Measurements from ENCODE around the gene C6orf15. TPM values are rescaled to one million over a fixed set of nuclear protein-coding genes. Genes with fewer than 3 reads are reported as not detected.
"Not testable (repeated sequence)": the region's sequence is repeated elsewhere in the genome, so short reads cannot be mapped to it uniquely, and the experiment has no call there.

The C6orf15 gene
- total RNA-seq, 2 donors from 2014 or later = not detected

- H3K27ac Mint-ChIP-seq = no peak overlapping the region
- H3K4me1 Mint-ChIP-seq = no peaks in the 10 kb centered on the region
- no peaks in the 10 kb centered on the region for H3K36me3 Mint-ChIP-seq (ENCODE audit: low read depth)
- peak; percentile 81 for ATAC-seq (replicated peaks)
- H3K27me3 Mint-ChIP-seq = no peaks in the 10 kb centered on the region
- H3K9me3 Mint-ChIP-seq = no peaks in the 10 kb centered on the region
- H3K4me3 Mint-ChIP-seq = peak overlapping the region; percentile 50
These were observed 32.6 kb downstream of the C6orf15 start for GRCh38 chr6:31079656-31080261.

GRCh38 chr6:31076611-31077010, 35.8 kb downstream of the C6orf15 start:
- H3K36me3 Mint-ChIP-seq (ENCODE audit: low read depth) = no peaks in the 10 kb centered on the region
- H3K9me3 Mint-ChIP-seq = no peaks in the 10 kb centered on the region
- H3K4me3 Mint-ChIP-seq = no peak overlapping the region
- no peaks in the 10 kb centered on the region for H3K4me1 Mint-ChIP-seq
- no peak overlapping the region for H3K27ac Mint-ChIP-seq
- no peaks in the 10 kb centered on the region for H3K27me3 Mint-ChIP-seq
- ATAC-seq (replicated peaks) = no peak

GRCh38 chr6:31075528-31075927, 36.8 kb downstream of the C6orf15 start:
- Mint-ChIP-seq H3K4me1 (no peaks in the 10 kb centered on the region), H3K27ac (no peak overlapping the region), H3K36me3 (ENCODE audit: low read depth) (no peaks in the 10 kb centered on the region), H3K27me3 (no peaks in the 10 kb centered on the region), H3K4me3 (no peak overlapping the region), H3K9me3 (no peaks in the 10 kb centered on the region)
- ATAC-seq (replicated peaks) = no peak

- no peaks in the 10 kb centered on the region for H3K27me3 Mint-ChIP-seq
- no peak for ATAC-seq (replicated peaks)
- H3K9me3 Mint-ChIP-seq = no peaks in the 10 kb centered on the region
- no peak overlapping the region for H3K4me3 Mint-ChIP-seq
- H3K4me1 Mint-ChIP-seq = no peaks in the 10 kb centered on the region
- no peaks in the 10 kb centered on the region for H3K36me3 Mint-ChIP-seq (ENCODE audit: low read depth)
- no peak overlapping the region for H3K27ac Mint-ChIP-seq
These were observed 38.0 kb downstream of the C6orf15 start for GRCh38 chr6:31074401-31074800.

GRCh38 chr6:31070711-31071197, 41.6 kb downstream of the C6orf15 start:
- H3K9me3 Mint-ChIP-seq = no peaks in the 10 kb centered on the region
- no peak for ATAC-seq (replicated peaks)
- H3K27me3 Mint-ChIP-seq = no peaks in the 10 kb centered on the region

GRCh38 chr6:31068669-31069340, 43.6 kb downstream of the C6orf15 start:
- Mint-ChIP-seq H3K36me3 (ENCODE audit: low read depth) (no peaks in the 10 kb centered on the region), H3K27ac (no peak overlapping the region), H3K4me1 (no peaks in the 10 kb centered on the region), H3K4me3 (no peak overlapping the region), H3K9me3 (no peaks in the 10 kb centered on the region), H3K27me3 (no peaks in the 10 kb centered on the region)
- ATAC-seq (replicated peaks) = peak; percentile 99

More at GRCh38 chr6:31070711-31071197, 41.6 kb downstream of the C6orf15 start:
- Mint-ChIP-seq H3K36me3 (ENCODE audit: low read depth) (no peaks in the 10 kb centered on the region), H3K27ac (no peak overlapping the region), H3K4me1 (no peaks in the 10 kb centered on the region), H3K4me3 (no peak overlapping the region)

GRCh38 chr6:31067891-31068668, 44.3 kb downstream of the C6orf15 start:
- ATAC-seq (replicated peaks); H3K4me1 Mint-ChIP-seq; H3K27me3 Mint-ChIP-seq; H3K9me3 Mint-ChIP-seq; H3K4me3 Mint-ChIP-seq; H3K27ac Mint-ChIP-seq; H3K36me3 Mint-ChIP-seq (ENCODE audit: low read depth): not testable (repeated sequence)

GRCh38 chr6:31067028-31067427, 45.3 kb downstream of the C6orf15 start:
- H3K4me3 Mint-ChIP-seq; H3K36me3 Mint-ChIP-seq (ENCODE audit: low read depth); H3K9me3 Mint-ChIP-seq; H3K4me1 Mint-ChIP-seq; H3K27me3 Mint-ChIP-seq; H3K27ac Mint-ChIP-seq; ATAC-seq (replicated peaks): not testable (repeated sequence)

- no peak overlapping the region for H3K27ac Mint-ChIP-seq
- H3K27me3 Mint-ChIP-seq = peaks cover 5% of the 10 kb centered on the region
- H3K36me3 Mint-ChIP-seq (ENCODE audit: low read depth) = no peaks in the 10 kb centered on the region
- no peaks in the 10 kb centered on the region for H3K4me1 Mint-ChIP-seq
- H3K9me3 Mint-ChIP-seq = no peaks in the 10 kb centered on the region
- ATAC-seq (replicated peaks) = no peak
- H3K4me3 Mint-ChIP-seq = no peak overlapping the region
These were observed 46.8 kb downstream of the C6orf15 start for GRCh38 chr6:31065556-31065955.

GRCh38 chr6:31063906-31064435, 48.4 kb downstream of the C6orf15 start:
- no peaks in the 10 kb centered on the region for H3K36me3 Mint-ChIP-seq (ENCODE audit: low read depth)
- no peak overlapping the region for H3K4me3 Mint-ChIP-seq
- ATAC-seq (replicated peaks) = no peak
- H3K27ac Mint-ChIP-seq = no peak overlapping the region
- no peaks in the 10 kb centered on the region for H3K9me3 Mint-ChIP-seq
- H3K27me3 Mint-ChIP-seq = peaks cover 5% of the 10 kb centered on the region
- no peaks in the 10 kb centered on the region for H3K4me1 Mint-ChIP-seq

Other genes with a start within 250 kb of the C6orf15 start
- gene DDR1, start 228.1 kb downstream of the C6orf15 start, total RNA-seq = 10 to 100 TPM in 1 of 2 donors, 1 to 10 TPM in 1; 3.0 to 19.5 TPM
- 10 to 100 TPM; 34.3 to 39.9 TPM for gene GTF2H4, start 204.4 kb downstream of the C6orf15 start, total RNA-seq
- gene VARS2, start 198.3 kb downstream of the C6orf15 start, total RNA-seq = 10 to 100 TPM; 50.5 to 64.4 TPM
- gene SFTA2, start 180.4 kb downstream of the C6orf15 start, total RNA-seq = not detected
- gene MUCL3, start 171.6 kb downstream of the C6orf15 start, total RNA-seq = not detected
- gene MUC21, start 128.9 kb downstream of the C6orf15 start, total RNA-seq = not detected
- gene MUC22, start 102.1 kb downstream of the C6orf15 start, total RNA-seq = not detected
- not detected for gene PSORS1C1, start 2.2 kb upstream of the C6orf15 start, total RNA-seq
- not detected for gene CDSN, start 7.9 kb upstream of the C6orf15 start, total RNA-seq
- gene PSORS1C2, start 26.5 kb upstream of the C6orf15 start, total RNA-seq = not detected
- 10 to 100 TPM; 52.4 to 85.5 TPM for gene CCHCR1, start 45.2 kb upstream of the C6orf15 start, total RNA-seq
- gene TCF19, start 46.0 kb upstream of the C6orf15 start, total RNA-seq = 100 to 1,000 TPM in 1 of 2 donors, 10 to 100 TPM in 1; 91.1 to 125 TPM
- gene POU5F1, start 58.1 kb upstream of the C6orf15 start, total RNA-seq = under 1 TPM in 1 of 2 donors, not detected in 1; 0.16 TPM
- 1,000 to 10,000 TPM in 1 of 2 donors, 100 to 1,000 TPM in 1; 620 to 1,648 TPM for gene HLA-C, start 159.5 kb upstream of the C6orf15 start, total RNA-seq
- 1,000 to 10,000 TPM; 3,089 to 4,180 TPM for gene HLA-B, start 244.6 kb upstream of the C6orf15 start, total RNA-seq